Measurements from ENCODE around the gene COL5A1. TPM values are rescaled to one million over a fixed set of nuclear protein-coding genes. Genes with fewer than 3 reads are reported as not detected.

Gene COL5A1
- total RNA-seq, 6 experiments from 2014 or later, result 196 to 308 (median 225) TPM

- peaks cover 57% of the 10 kb centered on the region for H3K27me3 Mint-ChIP-seq (ENCODE audit: insufficient read depth)
- no peaks in the 10 kb centered on the region; the same call in 1 of the 2 replicates for H3K9me3 Mint-ChIP-seq
- H3K4me3 Mint-ChIP-seq, result peak overlapping the region; percentile 34; the same call in 1 of the 2 replicates
- H3K27ac Mint-ChIP-seq, result peak overlapping the region; percentile 56
- no peak for DNase-seq
- peaks cover 36% of the 10 kb centered on the region for H3K36me3 Mint-ChIP-seq (ENCODE audit: low read depth)
- no peak for TF ChIP-seq CTCF (IDR thresholded peaks at IDR 0.05)
- peaks cover 13% of the 10 kb centered on the region for H3K4me1 Mint-ChIP-seq (ENCODE audit: low read depth)
These were observed 86.6 kb downstream of the COL5A1 start for GRCh38 chr9:134728021-134728795.

- Mint-ChIP-seq H3K36me3 (ENCODE audit: low read depth) (peaks cover 36% of the 10 kb centered on the region), H3K9me3 (no peaks in the 10 kb centered on the region; the same call in 1 of the 2 replicates), H3K4me3 (peak overlapping the region; percentile 64; the same call in 1 of the 2 replicates), H3K4me1 (ENCODE audit: low read depth) (peaks cover 15% of the 10 kb centered on the region), H3K27me3 (ENCODE audit: insufficient read depth) (peaks cover 49% of the 10 kb centered on the region), H3K27ac (no peak overlapping the region; the same call in 1 of the 2 replicates)
- no peak for DNase-seq
- no peak for TF ChIP-seq CTCF (IDR thresholded peaks at IDR 0.05)
These were observed 87.3 kb downstream of the COL5A1 start for GRCh38 chr9:134728801-134729495.

GRCh38 chr9:134730011-134730760 lies 88.6 kb downstream of the COL5A1 start:
- Mint-ChIP-seq H3K27ac (no peak overlapping the region), H3K4me3 (peak overlapping the region; percentile 53; the same call in 1 of the 2 replicates), H3K27me3 (ENCODE audit: insufficient read depth) (peaks cover 43% of the 10 kb centered on the region), H3K9me3 (no peaks in the 10 kb centered on the region; the same call in 1 of the 2 replicates), H3K4me1 (ENCODE audit: low read depth) (peaks cover 16% of the 10 kb centered on the region), H3K36me3 (ENCODE audit: low read depth) (peaks cover 36% of the 10 kb centered on the region)
- TF ChIP-seq CTCF (IDR thresholded peaks at IDR 0.05), result no peak
- no peak for DNase-seq

GRCh38 chr9:134730761-134731496 lies 89.3 kb downstream of the COL5A1 start:
- H3K36me3 Mint-ChIP-seq (ENCODE audit: low read depth), result peaks cover 36% of the 10 kb centered on the region
- H3K27me3 Mint-ChIP-seq (ENCODE audit: insufficient read depth), result peaks cover 35% of the 10 kb centered on the region
- H3K4me3 Mint-ChIP-seq, result peak overlapping the region; percentile 53; the same call in 1 of the 2 replicates
- H3K27ac Mint-ChIP-seq, result no peak overlapping the region
- TF ChIP-seq CTCF (IDR thresholded peaks at IDR 0.05), result no peak
- no peaks in the 10 kb centered on the region for H3K9me3 Mint-ChIP-seq
- DNase-seq, result no peak
- H3K4me1 Mint-ChIP-seq (ENCODE audit: low read depth), result peaks cover 16% of the 10 kb centered on the region
